ENCODE results near the gene TSPAN2. TPM values are rescaled to one million over a fixed set of nuclear protein-coding genes. Genes with fewer than 3 reads are reported as not detected.

TSPAN2 gene
- total RNA-seq, 2 donors from 2014 or later: 2.6 to 4.0 TPM

DNA sequence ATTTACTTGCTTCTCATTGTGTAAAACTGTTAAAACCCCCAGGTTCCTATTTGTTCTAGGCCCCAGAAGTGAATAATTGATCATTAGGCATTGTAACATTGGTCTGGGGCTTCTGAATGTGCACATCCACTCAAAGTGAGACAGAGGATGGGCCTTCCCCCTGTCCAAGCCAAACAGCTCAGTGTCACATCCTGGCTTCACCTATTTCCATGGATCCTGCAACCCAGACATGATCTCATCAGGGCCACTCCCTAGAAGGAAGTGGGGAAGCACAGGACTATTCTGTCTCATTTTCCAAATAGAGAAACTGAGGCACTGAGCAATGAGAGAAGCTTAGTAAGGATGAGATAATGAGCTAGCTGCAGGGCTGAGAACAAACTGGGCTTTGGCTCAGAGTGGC lies 47.4 kb upstream of the TSPAN2 start:
- Histone ChIP-seq H3K4me3 (no peak overlapping the region), H3K27ac (no peak overlapping the region), H3K9me3 (no peaks in the 10 kb centered on the region), H3K4me1 (no peaks in the 10 kb centered on the region), H3K27me3 (no peaks in the 10 kb centered on the region), H3K36me3 (replicated peaks in 1 of 2; ENCODE audit: insufficient read depth in 1 of 2, low read depth in 2 of 2) (no peaks in the 10 kb centered on the region)
- no peak for ATAC-seq
- no peak for TF ChIP-seq CTCF (IDR thresholded peaks at IDR 0.05)
- TF ChIP-seq POLR2A (IDR thresholded peaks at IDR 0.05): no peak
- no peak for DNase-seq
- intact Hi-C loops (cut with DNase I): loop anchor here (5.0 kb wide), 2 partner anchors 331 to 456 kb away; no protein-coding TSS in a partner anchor

DNA sequence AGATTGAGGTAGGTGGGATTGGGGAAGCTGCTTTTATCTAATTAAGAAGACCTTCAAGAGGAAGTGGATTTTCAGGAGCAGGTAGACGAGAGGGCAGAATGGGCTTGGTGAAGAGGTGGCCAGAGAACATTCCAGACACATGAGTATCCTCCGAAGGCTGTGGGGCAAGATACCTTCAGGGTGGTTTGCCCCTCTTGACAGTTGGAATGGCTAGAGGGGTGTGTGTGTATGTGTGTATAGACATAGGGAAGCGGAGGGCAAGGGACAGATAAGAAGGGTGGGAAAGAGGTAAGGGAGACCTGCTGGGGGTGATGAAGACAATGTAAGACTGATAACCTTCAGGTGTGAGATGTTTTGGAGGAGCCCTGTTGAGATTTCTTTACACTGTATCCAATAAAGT lies 46.8 kb upstream of the TSPAN2 start:
- intact Hi-C loops (cut with DNase I): loop anchor here (5.0 kb wide), 2 partner anchors 331 to 456 kb away; no protein-coding TSS in a partner anchor
- 52 to 59% methylated on average over 3 of the region's 3 CpGs for WGBS, 2 donors
- Histone ChIP-seq H3K27ac (no peak overlapping the region), H3K36me3 (replicated peaks in 1 of 2; ENCODE audit: insufficient read depth in 1 of 2, low read depth in 2 of 2) (no peaks in the 10 kb centered on the region), H3K9me3 (no peaks in the 10 kb centered on the region), H3K4me1 (no peaks in the 10 kb centered on the region), H3K4me3 (no peak overlapping the region), H3K27me3 (no peaks in the 10 kb centered on the region)
- TF ChIP-seq CTCF (IDR thresholded peaks at IDR 0.05) (no peak), POLR2A (IDR thresholded peaks at IDR 0.05) (no peak)
- ATAC-seq (no peak), DNase-seq (no peak)

DNA sequence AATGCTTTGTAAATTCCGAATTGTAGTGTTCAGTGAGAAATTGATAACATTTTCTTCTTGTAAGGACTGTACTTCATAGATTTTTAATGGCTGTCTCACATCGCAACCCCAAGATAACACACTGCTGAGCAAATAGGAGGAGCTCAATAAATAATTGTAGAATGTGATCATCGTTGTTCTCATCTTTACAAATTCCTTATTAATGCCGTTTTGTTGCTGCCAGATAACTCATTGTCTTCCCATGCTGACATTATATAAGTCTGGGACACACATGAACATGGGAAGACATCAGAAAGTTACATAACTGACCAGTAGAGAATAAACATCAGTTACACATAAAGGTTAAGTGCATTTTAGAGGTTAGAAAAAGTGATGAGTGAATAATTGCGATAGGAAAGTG lies 46.4 kb upstream of the TSPAN2 start:
- TF ChIP-seq CTCF (IDR thresholded peaks at IDR 0.05) (no peak), POLR2A (IDR thresholded peaks at IDR 0.05) (no peak)
- Histone ChIP-seq H3K27me3 (no peaks in the 10 kb centered on the region), H3K27ac (no peak overlapping the region), H3K4me1 (no peaks in the 10 kb centered on the region), H3K9me3 (no peaks in the 10 kb centered on the region), H3K36me3 (replicated peaks in 1 of 2; ENCODE audit: insufficient read depth in 1 of 2, low read depth in 2 of 2) (no peaks in the 10 kb centered on the region), H3K4me3 (no peak overlapping the region)
- ATAC-seq: no peak
- intact Hi-C loops (cut with DNase I): loop anchor here (5.0 kb wide), 2 partner anchors 332 to 457 kb away; no protein-coding TSS in a partner anchor
- DNase-seq: no peak
- 33 to 35% methylated on average over 5 of the region's 5 CpGs for WGBS, 2 donors

GRCh38 chr1:115134850-115135480 lies 45.7 kb upstream of the TSPAN2 start:
- no peak overlapping the region for H3K4me3 ChIP-seq
- H3K27ac ChIP-seq: no peak overlapping the region
- no peak for TF ChIP-seq CTCF (IDR thresholded peaks at IDR 0.05)
- no peak for TF ChIP-seq POLR2A (IDR thresholded peaks at IDR 0.05)
- H3K27me3 ChIP-seq: no peaks in the 10 kb centered on the region
- H3K36me3 ChIP-seq (replicated peaks in 1 of 2; ENCODE audit: insufficient read depth in 1 of 2, low read depth in 2 of 2): no peaks in the 10 kb centered on the region
- ATAC-seq (no peak), DNase-seq (peak in 1 of 4 donors; percentile 7)
- intact Hi-C loops (cut with DNase I): loop anchor here (5.0 kb wide), 2 partner anchors 332 to 457 kb away; no protein-coding TSS in a partner anchor
- WGBS, 2 donors: 33 to 60% methylated on average over 10 of the region's 10 CpGs
- no peaks in the 10 kb centered on the region for H3K9me3 ChIP-seq
- no peaks in the 10 kb centered on the region for H3K4me1 ChIP-seq

GRCh38 chr1:115134231-115134630 lies 44.9 kb upstream of the TSPAN2 start:
- DNase-seq (no peak), ATAC-seq (no peak)
- Histone ChIP-seq H3K4me3 (no peak overlapping the region), H3K9me3 (no peaks in the 10 kb centered on the region), H3K4me1 (no peaks in the 10 kb centered on the region), H3K27me3 (no peaks in the 10 kb centered on the region), H3K36me3 (replicated peaks in 1 of 2; ENCODE audit: insufficient read depth in 1 of 2, low read depth in 2 of 2) (no peaks in the 10 kb centered on the region), H3K27ac (no peak overlapping the region)
- intact Hi-C loops (cut with DNase I): no loop called here
- TF ChIP-seq CTCF (IDR thresholded peaks at IDR 0.05) (no peak), POLR2A (IDR thresholded peaks at IDR 0.05) (no peak)
- 64 to 69% methylated on average over 6 of the region's 6 CpGs for WGBS, 2 donors

Measured in body of pancreas (tissue), 4 donors.